SK-N-MC (cell line): Measurements from ENCODE around the gene GDE1.

Experiments used
- DNase-seq: peaks from one replicate; pipeline ENCODE4 v3.0.0-alpha.2; 2011; ENCODE audit warnings: low read depth, low spot score
- H3K27ac ChIP-seq: fragments of 200-600 bp; sonication (generic); 2 replicates; pipeline ENCODE4 v1.5.1; 2016; ENCODE audit warnings: mixed run types
- H3K36me3 ChIP-seq: fragments of 200-600 bp; sonication (generic); 2 replicates; pipeline ENCODE4 v1.6.1; 2017; ENCODE audit warnings: antibody characterized with exemption, low read length, mixed read lengths; ENCODE audit not compliant: insufficient read depth
- H3K4me3 ChIP-seq: fragments of 200-600 bp; sonication (generic); 2 replicates; pipeline ENCODE4 v1.5.1; 2016
- H3K9ac ChIP-seq: fragments of 200-600 bp; sonication (generic); 2 replicates; pipeline ENCODE4 v1.8.0; 2017; ENCODE audit warnings: mixed run types, mixed read lengths; ENCODE audit not compliant: insufficient read length
- H3K9me3 ChIP-seq: fragments of 200-600 bp; sonication (generic); 2 replicates; pipeline ENCODE4 v1.6.1; 2017; ENCODE audit warnings: low read depth, mild to moderate bottlenecking, antibody characterized with exemption, low read length, moderate library complexity, mixed read lengths
- EZH2 ChIP-seq: fragments of 200-600 bp; sonication (generic); IDR thresholded peaks from one replicate; pipeline ENCODE4 v1.6.1; 2017; ENCODE audit warnings: antibody characterized with exemption
- FOXP2 ChIP-seq: optimal IDR thresholded peaks from 2 replicates; pipeline ENCODE3; 2011; ENCODE audit warnings: mild to moderate bottlenecking, moderate library complexity; ENCODE audit not compliant: insufficient read depth; ENCODE audit errors: extremely low read length, control extremely low read depth
- POLR2AphosphoS5 ChIP-seq: IDR thresholded peaks from 2 replicates; pipeline ENCODE4 v1.6.1; 2012; ENCODE audit warnings: mild to moderate bottlenecking, low read depth, low read length, borderline replicate concordance

GDE1 gene

GRCh38 chr16:19486750-19487325 is 35.1 kb downstream of the GDE1 start:
- H3K9ac ChIP-seq, result no peak overlapping the region
- H3K4me3 ChIP-seq, result no peak overlapping the region
- H3K9me3 ChIP-seq, result no peaks in the 10 kb centered on the region
- no peak for DNase-seq
- TF ChIP-seq POLR2AphosphoS5 (no peak), FOXP2 (no peak), EZH2 (no peak)
- no peaks in the 10 kb centered on the region for H3K36me3 ChIP-seq
- H3K27ac ChIP-seq, result no peak overlapping the region

DNA sequence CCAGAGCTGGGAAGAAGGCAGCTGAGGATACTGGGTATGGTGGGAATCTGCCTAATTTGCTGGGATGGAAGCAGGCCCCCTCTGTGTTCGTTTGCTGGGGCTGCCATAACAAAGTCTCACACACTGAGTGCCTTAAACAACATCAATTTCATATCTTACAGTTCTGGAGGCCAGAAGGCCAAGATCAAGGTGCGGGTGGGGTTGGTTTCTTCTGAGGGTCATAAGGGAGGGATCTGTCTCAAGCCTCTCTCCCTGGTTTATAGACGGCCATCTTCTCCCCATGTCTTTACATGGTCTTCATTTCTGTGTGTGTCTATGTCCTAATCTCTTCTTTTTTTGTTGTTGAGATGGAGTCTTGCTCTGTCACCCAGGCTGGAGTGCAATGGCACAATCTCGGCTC is 35.8 kb downstream of the GDE1 start:
- no peak for DNase-seq
- Histone ChIP-seq H3K9ac (no peak overlapping the region), H3K4me3 (no peak overlapping the region), H3K36me3 (no peaks in the 10 kb centered on the region), H3K9me3 (no peaks in the 10 kb centered on the region), H3K27ac (no peak overlapping the region)
- TF ChIP-seq POLR2AphosphoS5, result no peak
- TF ChIP-seq EZH2, result no peak
- TF ChIP-seq FOXP2, result no peak

GRCh38 chr16:19485611-19486010 is 36.3 kb downstream of the GDE1 start:
- no peaks in the 10 kb centered on the region for H3K36me3 ChIP-seq
- no peak overlapping the region for H3K4me3 ChIP-seq
- no peak overlapping the region for H3K9ac ChIP-seq
- TF ChIP-seq FOXP2 (no peak), EZH2 (no peak), POLR2AphosphoS5 (no peak)
- no peak overlapping the region for H3K27ac ChIP-seq
- no peak for DNase-seq
- H3K9me3 ChIP-seq, result no peaks in the 10 kb centered on the region

- TF ChIP-seq EZH2 (no peak), FOXP2 (no peak), POLR2AphosphoS5 (no peak)
- DNase-seq, result no peak
- H3K27ac ChIP-seq, result no peak overlapping the region
Measured at GRCh38 chr16:19484096-19484495, 37.8 kb downstream of the GDE1 start.

GRCh38 chr16:19482291-19482690 is 39.6 kb downstream of the GDE1 start:
- Histone ChIP-seq H3K27ac (no peak overlapping the region), H3K36me3 (no peaks in the 10 kb centered on the region), H3K9me3 (no peaks in the 10 kb centered on the region), H3K4me3 (no peak overlapping the region), H3K9ac (no peak overlapping the region)
- DNase-seq, result no peak
- TF ChIP-seq EZH2, result no peak
- no peak for TF ChIP-seq FOXP2
- TF ChIP-seq POLR2AphosphoS5, result no peak

More at GRCh38 chr16:19484096-19484495, 37.8 kb downstream of the GDE1 start:
- Histone ChIP-seq H3K9me3 (no peaks in the 10 kb centered on the region), H3K4me3 (no peak overlapping the region), H3K36me3 (no peaks in the 10 kb centered on the region), H3K9ac (no peak overlapping the region)

GRCh38 chr16:19481769-19482168 is 40.1 kb downstream of the GDE1 start:
- Histone ChIP-seq H3K9me3 (no peaks in the 10 kb centered on the region), H3K27ac (no peak overlapping the region), H3K4me3 (no peak overlapping the region)

GRCh38 chr16:19481296-19481695 is 40.6 kb downstream of the GDE1 start:
- no peak overlapping the region for H3K4me3 ChIP-seq
- no peak overlapping the region for H3K27ac ChIP-seq
- no peak for DNase-seq
- H3K36me3 ChIP-seq, result no peaks in the 10 kb centered on the region
- H3K9me3 ChIP-seq, result no peaks in the 10 kb centered on the region
- TF ChIP-seq EZH2 (no peak), POLR2AphosphoS5 (no peak), FOXP2 (no peak)
- H3K9ac ChIP-seq, result no peak overlapping the region

More at GRCh38 chr16:19481769-19482168, 40.1 kb downstream of the GDE1 start:
- Histone ChIP-seq H3K9ac (no peak overlapping the region), H3K36me3 (no peaks in the 10 kb centered on the region)
- TF ChIP-seq POLR2AphosphoS5 (no peak), EZH2 (no peak)
- no peak for DNase-seq

GRCh38 chr16:19479302-19479721 is 42.6 kb downstream of the GDE1 start:
- TF ChIP-seq EZH2 (no peak), FOXP2 (no peak), POLR2AphosphoS5 (no peak)
- Histone ChIP-seq H3K9me3 (no peaks in the 10 kb centered on the region), H3K27ac (no peak overlapping the region), H3K4me3 (no peak overlapping the region), H3K9ac (no peak overlapping the region), H3K36me3 (no peaks in the 10 kb centered on the region)
- no peak for DNase-seq

DNA sequence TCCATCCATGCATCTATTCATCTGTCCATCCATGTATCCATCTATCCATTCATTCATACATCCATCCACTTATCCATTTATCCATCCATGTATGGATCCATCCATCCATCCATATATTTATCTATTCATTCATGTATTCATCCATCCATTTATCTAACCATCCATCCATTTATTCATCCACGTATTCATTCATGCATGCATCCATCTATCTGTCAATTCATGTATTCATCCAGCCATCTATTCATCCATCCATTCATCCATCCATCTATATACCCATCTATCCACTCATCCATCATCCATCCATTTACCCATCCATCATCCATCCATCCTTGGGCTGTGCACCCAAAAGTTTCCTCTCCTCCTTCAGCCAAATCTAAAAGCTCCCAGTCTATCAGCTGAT is 43.4 kb downstream of the GDE1 start:
- no peak for TF ChIP-seq FOXP2
- TF ChIP-seq EZH2, result no peak
- no peak for TF ChIP-seq POLR2AphosphoS5
- DNase-seq, result no peak
- H3K36me3 ChIP-seq, result no peaks in the 10 kb centered on the region
- no peak overlapping the region for H3K4me3 ChIP-seq
- no peak overlapping the region for H3K9ac ChIP-seq
- H3K9me3 ChIP-seq, result no peaks in the 10 kb centered on the region
- H3K27ac ChIP-seq, result no peak overlapping the region
